Heart left ventricle (tissue), 13 donors: ENCODE data around the gene WDR38.

Source experiments
- POLR2A ChIP-seq, 2 donors: fragments of 450-650 bp; IDR thresholded peaks; one replicate each; pipeline ENCODE4 v1.6.1; 2017; ENCODE audit warnings: antibody characterized with exemption in 2 of 2, mild to moderate bottlenecking in 2 of 2, moderate library complexity in 2 of 2
- TF ChIP-seq, protein P1 (sequence below), 12 donors: fragments of 200-600 bp; sonication (generic) in 4 of 12; IDR thresholded peaks; one replicate each; pipeline versions ENCODE4 v1.5.0 to v1.8.0; 2018 to 2022; ENCODE audit warnings: antibody characterized with exemption in 12 of 12, mild to moderate bottlenecking in 5 of 12
- donor health status: ischemic (EF 13 %, LVEDD 7.1; RV severe dilation, severe dysfunction).
- donor health status: DM: no; HTN: yes; CAD: no.
- donor health status: DM: no; HTN: no; CAD: no.
- donor health status: ischemic (EF 25% LVEDD 6.9; RV normal size, moderate dysfunction).
- donor health status: ischemic (EF 25% LVEDD 5.7; RV mildly dilated, moderate dysfunction).
- donor health status: ischemic (EF 35%, LVEDD 5.7; RV mildly dilated, moderate dysfunction).
- donor health status: nonischemic (EF 11% LVEDD 7.7; RV severe dilation, severe dysfunction).
- donor health status: DM: yes; HTN: yes; CAD: no.
- donor health status: PGD.
- donor health status: ischemic (EF 29% LVEDD 5.4; RV normal size, mild dysfunction).
- donor health status: nonischemic (EF 23%, LVEDD 6.1; RV moderate dilation, normal function).

DNA sequence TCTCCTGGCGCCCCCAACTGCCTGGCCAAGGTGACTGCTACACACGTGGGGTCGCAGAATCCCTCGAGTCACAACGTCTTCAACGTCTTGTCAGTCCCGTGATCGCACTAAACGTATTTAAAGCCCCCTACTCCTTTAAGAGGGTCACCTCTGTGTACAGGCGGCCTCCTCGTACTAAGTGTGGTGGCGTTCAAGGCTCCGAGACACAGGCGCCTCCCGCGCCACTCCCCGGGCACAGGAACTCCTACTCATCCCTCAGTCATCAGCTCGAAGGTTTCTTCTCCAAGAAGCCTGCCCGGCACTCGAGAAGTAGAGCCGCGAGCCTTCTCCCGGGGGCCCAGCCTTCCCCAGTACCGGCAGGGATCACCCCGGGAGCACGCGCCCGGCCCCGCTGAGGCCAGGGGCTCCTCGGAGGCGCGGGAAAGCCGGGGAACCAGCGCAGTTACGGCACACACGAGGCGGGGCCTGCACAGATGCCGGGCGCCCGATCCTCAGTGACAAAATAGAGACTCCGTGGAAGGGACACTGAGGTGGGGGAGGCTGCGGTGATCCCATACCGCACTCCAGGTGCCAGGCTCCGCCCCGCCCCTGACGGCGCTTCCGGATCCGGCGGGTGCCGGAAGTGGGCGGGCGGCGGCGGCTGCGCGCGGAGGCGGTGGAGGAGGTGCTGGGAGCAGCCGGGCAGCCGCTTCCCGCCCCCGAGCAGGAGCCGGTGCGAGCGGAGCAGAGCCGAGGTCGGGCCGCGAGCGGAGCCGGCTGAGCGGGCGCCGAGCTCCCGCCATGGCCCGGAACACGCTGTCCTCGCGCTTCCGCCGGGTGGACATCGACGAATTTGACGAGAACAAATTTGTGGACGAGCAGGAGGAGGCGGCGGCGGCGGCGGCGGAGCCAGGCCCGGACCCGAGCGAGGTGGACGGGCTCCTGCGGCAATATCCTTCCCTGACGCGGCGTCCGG, 15.5 kb downstream of the WDR38 start:
- peak; percentile 81 to 91 for TF ChIP-seq POLR2A (IDR thresholded peaks at IDR 0.05)
- TF ChIP-seq, protein P1, sequence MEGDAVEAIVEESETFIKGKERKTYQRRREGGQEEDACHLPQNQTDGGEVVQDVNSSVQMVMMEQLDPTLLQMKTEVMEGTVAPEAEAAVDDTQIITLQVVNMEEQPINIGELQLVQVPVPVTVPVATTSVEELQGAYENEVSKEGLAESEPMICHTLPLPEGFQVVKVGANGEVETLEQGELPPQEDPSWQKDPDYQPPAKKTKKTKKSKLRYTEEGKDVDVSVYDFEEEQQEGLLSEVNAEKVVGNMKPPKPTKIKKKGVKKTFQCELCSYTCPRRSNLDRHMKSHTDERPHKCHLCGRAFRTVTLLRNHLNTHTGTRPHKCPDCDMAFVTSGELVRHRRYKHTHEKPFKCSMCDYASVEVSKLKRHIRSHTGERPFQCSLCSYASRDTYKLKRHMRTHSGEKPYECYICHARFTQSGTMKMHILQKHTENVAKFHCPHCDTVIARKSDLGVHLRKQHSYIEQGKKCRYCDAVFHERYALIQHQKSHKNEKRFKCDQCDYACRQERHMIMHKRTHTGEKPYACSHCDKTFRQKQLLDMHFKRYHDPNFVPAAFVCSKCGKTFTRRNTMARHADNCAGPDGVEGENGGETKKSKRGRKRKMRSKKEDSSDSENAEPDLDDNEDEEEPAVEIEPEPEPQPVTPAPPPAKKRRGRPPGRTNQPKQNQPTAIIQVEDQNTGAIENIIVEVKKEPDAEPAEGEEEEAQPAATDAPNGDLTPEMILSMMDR (IDR thresholded peaks at IDR 0.05), result peak in 2 of 12 donors; percentile 3 to 10
